ACC112 (cell line): ENCODE measurements around the gene HDGFL3.
"Not testable (repeated sequence)": the region's sequence is repeated elsewhere in the genome, so short reads cannot be mapped to it uniquely, and the experiment has no call there.

Experiments
- H2AFZ ChIP-seq: fragments of 200-600 bp; sonication (generic); one replicate; pipeline ENCODE4 v1.6.0; 2017; ENCODE audit warnings: antibody characterized with exemption, low read length; ENCODE audit not compliant: unreplicated experiment
- H3K27ac ChIP-seq: fragments of 200-600 bp; sonication (generic); 2 replicates; pipeline ENCODE4 v1.5.1; 2014; ENCODE audit warnings: low read depth, mild to moderate bottlenecking, antibody characterized with exemption, low read length, moderate library complexity
- H3K27me3 ChIP-seq: fragments of 200-600 bp; sonication (generic); 2 replicates; pipeline ENCODE4 v1.6.1; 2014; ENCODE audit warnings: mild to moderate bottlenecking, antibody characterized with exemption, low read length, moderate library complexity, mixed read lengths; ENCODE audit not compliant: insufficient read depth
- H3K36me3 ChIP-seq: fragments of 200-600 bp; sonication (generic); 2 replicates; pipeline ENCODE4 v1.6.1; 2016; ENCODE audit warnings: mild to moderate bottlenecking, antibody characterized with exemption, low read length, moderate library complexity, mixed read lengths; ENCODE audit not compliant: insufficient read depth
- H3K4me1 ChIP-seq: fragments of 200-600 bp; sonication (generic); one replicate; pipeline ENCODE4 v1.6.1; 2016; ENCODE audit warnings: low read length, mixed read lengths; ENCODE audit not compliant: insufficient read depth, unreplicated experiment, control insufficient read depth
- H3K4me3 ChIP-seq: fragments of 200-600 bp; sonication (generic); 2 replicates; pipeline ENCODE4 v1.5.1; 2014; ENCODE audit warnings: mild to moderate bottlenecking, low read depth, low read length
- H3K79me2 ChIP-seq: fragments of 200-600 bp; sonication (generic); one replicate; pipeline ENCODE4 v1.6.0; 2016; ENCODE audit warnings: low read length; ENCODE audit not compliant: control insufficient read depth, unreplicated experiment, insufficient read depth

HDGFL3 gene

GRCh38 chr15:83194528-83194927 lies 13.1 kb downstream of the HDGFL3 start:
- H3K4me1 ChIP-seq: no peaks in the 10 kb centered on the region
- no peak overlapping the region for H3K27ac ChIP-seq
- H3K4me3 ChIP-seq: no peak overlapping the region
- H3K36me3 ChIP-seq: peaks cover 9% of the 10 kb centered on the region
- H2AFZ ChIP-seq: no peak overlapping the region
- no peaks in the 10 kb centered on the region for H3K27me3 ChIP-seq
- peaks cover 75% of the 10 kb centered on the region for H3K79me2 ChIP-seq

GRCh38 chr15:83193721-83194120 lies 13.9 kb downstream of the HDGFL3 start:
- H3K79me2 ChIP-seq: peaks cover 73% of the 10 kb centered on the region
- H3K27me3 ChIP-seq: no peaks in the 10 kb centered on the region
- H3K4me3 ChIP-seq: no peak overlapping the region
- no peaks in the 10 kb centered on the region for H3K4me1 ChIP-seq
- no peak overlapping the region for H3K27ac ChIP-seq
- H3K36me3 ChIP-seq: peaks cover 9% of the 10 kb centered on the region
- no peak overlapping the region for H2AFZ ChIP-seq

GRCh38 chr15:83192742-83193141 lies 14.9 kb downstream of the HDGFL3 start:
- no peaks in the 10 kb centered on the region for H3K4me1 ChIP-seq
- H3K79me2 ChIP-seq: peaks cover 68% of the 10 kb centered on the region
- H3K4me3 ChIP-seq: no peak overlapping the region
- no peak overlapping the region for H3K27ac ChIP-seq
- H3K36me3 ChIP-seq: peaks cover 9% of the 10 kb centered on the region
- H2AFZ ChIP-seq: no peak overlapping the region
- no peaks in the 10 kb centered on the region for H3K27me3 ChIP-seq

GRCh38 chr15:83190450-83190849 lies 17.2 kb downstream of the HDGFL3 start:
- Histone ChIP-seq H3K27ac (no peak overlapping the region), H3K36me3 (peaks cover 9% of the 10 kb centered on the region), H3K27me3 (no peaks in the 10 kb centered on the region), H3K4me3 (no peak overlapping the region), H2AFZ (no peak overlapping the region), H3K79me2 (peaks cover 64% of the 10 kb centered on the region), H3K4me1 (no peaks in the 10 kb centered on the region)

- Histone ChIP-seq H3K36me3 (peaks cover 4% of the 10 kb centered on the region; the same call in 1 of the 2 replicates), H3K4me1 (no peaks in the 10 kb centered on the region), H3K27ac (no peak overlapping the region), H3K27me3 (no peaks in the 10 kb centered on the region), H2AFZ (no peak overlapping the region), H3K79me2 (peaks cover 30% of the 10 kb centered on the region), H3K4me3 (no peak overlapping the region)
These were observed 22.1 kb downstream of the HDGFL3 start for GRCh38 chr15:83185561-83185960.

GRCh38 chr15:83178869-83179325 lies 28.7 kb downstream of the HDGFL3 start:
- Histone ChIP-seq H2AFZ (no peak overlapping the region), H3K4me1 (no peaks in the 10 kb centered on the region), H3K27me3 (no peaks in the 10 kb centered on the region), H3K4me3 (no peak overlapping the region), H3K79me2 (peaks cover 15% of the 10 kb centered on the region), H3K36me3 (no peaks in the 10 kb centered on the region), H3K27ac (no peak overlapping the region)

GRCh38 chr15:83178390-83178789 lies 29.2 kb downstream of the HDGFL3 start:
- peaks cover 15% of the 10 kb centered on the region for H3K79me2 ChIP-seq
- no peak overlapping the region for H2AFZ ChIP-seq
- H3K27ac ChIP-seq: no peak overlapping the region
- no peak overlapping the region for H3K4me3 ChIP-seq
- no peaks in the 10 kb centered on the region for H3K36me3 ChIP-seq
- no peaks in the 10 kb centered on the region for H3K27me3 ChIP-seq
- no peaks in the 10 kb centered on the region for H3K4me1 ChIP-seq

- no peaks in the 10 kb centered on the region for H3K36me3 ChIP-seq
- peaks cover 22% of the 10 kb centered on the region for H3K79me2 ChIP-seq
- H3K27me3 ChIP-seq: no peaks in the 10 kb centered on the region
- no peaks in the 10 kb centered on the region for H3K4me1 ChIP-seq
- no peak overlapping the region for H3K27ac ChIP-seq
- H2AFZ ChIP-seq: no peak overlapping the region
- no peak overlapping the region for H3K4me3 ChIP-seq
These were observed 32.7 kb downstream of the HDGFL3 start for GRCh38 chr15:83174891-83175290.

- Histone ChIP-seq H3K4me3 (no peak overlapping the region), H2AFZ (no peak overlapping the region), H3K79me2 (peaks cover 49% of the 10 kb centered on the region), H3K27me3 (no peaks in the 10 kb centered on the region), H3K27ac (no peak overlapping the region), H3K4me1 (no peaks in the 10 kb centered on the region), H3K36me3 (no peaks in the 10 kb centered on the region)
These were observed 37.0 kb downstream of the HDGFL3 start for GRCh38 chr15:83170474-83171165.

GRCh38 chr15:83169576-83169975 lies 38.0 kb downstream of the HDGFL3 start:
- not testable (repeated sequence) for H2AFZ ChIP-seq, H3K4me1 ChIP-seq, H3K4me3 ChIP-seq, H3K27me3 ChIP-seq, H3K27ac ChIP-seq, H3K36me3 ChIP-seq
- H3K79me2 ChIP-seq: peaks cover 46% of the 10 kb centered on the region

GRCh38 chr15:83166830-83167229 lies 40.8 kb downstream of the HDGFL3 start:
- Histone ChIP-seq H3K4me3 (no peak overlapping the region), H3K4me1 (peaks cover 6% of the 10 kb centered on the region), H3K36me3 (peaks cover 9% of the 10 kb centered on the region), H3K27ac (no peak overlapping the region), H3K27me3 (no peaks in the 10 kb centered on the region), H2AFZ (no peak overlapping the region), H3K79me2 (peaks cover 50% of the 10 kb centered on the region)
